ENCODE data around the gene HES5.

DNA sequence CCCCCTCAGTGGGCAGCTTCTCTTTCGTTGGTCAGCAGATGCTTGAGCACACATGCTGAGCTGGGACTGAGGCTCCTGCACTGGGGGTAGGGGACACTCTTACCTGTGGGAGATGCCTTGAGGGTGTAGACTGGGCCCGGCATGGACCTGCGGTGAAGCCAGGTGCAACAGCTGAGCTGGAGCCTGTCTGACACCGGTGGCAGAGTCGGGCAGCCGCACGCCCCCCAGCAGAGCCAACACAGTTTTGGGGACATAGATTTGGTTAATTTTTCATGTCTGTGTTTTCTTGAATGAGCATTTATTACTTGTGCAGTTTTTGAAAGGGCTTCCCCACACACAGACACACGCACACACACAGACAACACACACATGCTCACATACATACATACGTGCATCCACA, 5.9 kb upstream of the HES5 start:
- TF ChIP-seq, protein P1, sequence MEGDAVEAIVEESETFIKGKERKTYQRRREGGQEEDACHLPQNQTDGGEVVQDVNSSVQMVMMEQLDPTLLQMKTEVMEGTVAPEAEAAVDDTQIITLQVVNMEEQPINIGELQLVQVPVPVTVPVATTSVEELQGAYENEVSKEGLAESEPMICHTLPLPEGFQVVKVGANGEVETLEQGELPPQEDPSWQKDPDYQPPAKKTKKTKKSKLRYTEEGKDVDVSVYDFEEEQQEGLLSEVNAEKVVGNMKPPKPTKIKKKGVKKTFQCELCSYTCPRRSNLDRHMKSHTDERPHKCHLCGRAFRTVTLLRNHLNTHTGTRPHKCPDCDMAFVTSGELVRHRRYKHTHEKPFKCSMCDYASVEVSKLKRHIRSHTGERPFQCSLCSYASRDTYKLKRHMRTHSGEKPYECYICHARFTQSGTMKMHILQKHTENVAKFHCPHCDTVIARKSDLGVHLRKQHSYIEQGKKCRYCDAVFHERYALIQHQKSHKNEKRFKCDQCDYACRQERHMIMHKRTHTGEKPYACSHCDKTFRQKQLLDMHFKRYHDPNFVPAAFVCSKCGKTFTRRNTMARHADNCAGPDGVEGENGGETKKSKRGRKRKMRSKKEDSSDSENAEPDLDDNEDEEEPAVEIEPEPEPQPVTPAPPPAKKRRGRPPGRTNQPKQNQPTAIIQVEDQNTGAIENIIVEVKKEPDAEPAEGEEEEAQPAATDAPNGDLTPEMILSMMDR (optimal IDR thresholded peaks at IDR 0.05 in 1 of 3, IDR thresholded peaks at IDR 0.05 in 1 of 3, conservative IDR thresholded peaks at IDR 0.05 in 1 of 3; ENCODE audit: extremely low read depth in 1 of 3, insufficient read depth in 2 of 3, low read length in 3 of 3), result no peak
- TF ChIP-seq EZH2 (IDR thresholded peaks at IDR 0.05; ENCODE audit: low read length), result no peak

Data from keratinocyte (primary cell).